ACC112 (cell line): Measurements from ENCODE around the gene TRIO.
A peak's percentile ranks its signal among the peaks of the same experiment; 100 is the strongest.

Experiments used
- H2AFZ ChIP-seq: fragments of 200-600 bp; sonication (generic); one replicate; pipeline ENCODE4 v1.6.0; 2017; ENCODE audit warnings: antibody characterized with exemption, low read length; ENCODE audit not compliant: unreplicated experiment
- H3K27ac ChIP-seq: fragments of 200-600 bp; sonication (generic); 2 replicates; pipeline ENCODE4 v1.5.1; 2014; ENCODE audit warnings: low read depth, mild to moderate bottlenecking, antibody characterized with exemption, low read length, moderate library complexity
- H3K27me3 ChIP-seq: fragments of 200-600 bp; sonication (generic); 2 replicates; pipeline ENCODE4 v1.6.1; 2014; ENCODE audit warnings: mild to moderate bottlenecking, antibody characterized with exemption, low read length, moderate library complexity, mixed read lengths; ENCODE audit not compliant: insufficient read depth
- H3K36me3 ChIP-seq: fragments of 200-600 bp; sonication (generic); 2 replicates; pipeline ENCODE4 v1.6.1; 2016; ENCODE audit warnings: mild to moderate bottlenecking, antibody characterized with exemption, low read length, moderate library complexity, mixed read lengths; ENCODE audit not compliant: insufficient read depth
- H3K4me1 ChIP-seq: fragments of 200-600 bp; sonication (generic); one replicate; pipeline ENCODE4 v1.6.1; 2016; ENCODE audit warnings: low read length, mixed read lengths; ENCODE audit not compliant: insufficient read depth, unreplicated experiment, control insufficient read depth
- H3K4me3 ChIP-seq: fragments of 200-600 bp; sonication (generic); 2 replicates; pipeline ENCODE4 v1.5.1; 2014; ENCODE audit warnings: mild to moderate bottlenecking, low read depth, low read length
- H3K79me2 ChIP-seq: fragments of 200-600 bp; sonication (generic); one replicate; pipeline ENCODE4 v1.6.0; 2016; ENCODE audit warnings: low read length; ENCODE audit not compliant: control insufficient read depth, unreplicated experiment, insufficient read depth

Gene TRIO

DNA sequence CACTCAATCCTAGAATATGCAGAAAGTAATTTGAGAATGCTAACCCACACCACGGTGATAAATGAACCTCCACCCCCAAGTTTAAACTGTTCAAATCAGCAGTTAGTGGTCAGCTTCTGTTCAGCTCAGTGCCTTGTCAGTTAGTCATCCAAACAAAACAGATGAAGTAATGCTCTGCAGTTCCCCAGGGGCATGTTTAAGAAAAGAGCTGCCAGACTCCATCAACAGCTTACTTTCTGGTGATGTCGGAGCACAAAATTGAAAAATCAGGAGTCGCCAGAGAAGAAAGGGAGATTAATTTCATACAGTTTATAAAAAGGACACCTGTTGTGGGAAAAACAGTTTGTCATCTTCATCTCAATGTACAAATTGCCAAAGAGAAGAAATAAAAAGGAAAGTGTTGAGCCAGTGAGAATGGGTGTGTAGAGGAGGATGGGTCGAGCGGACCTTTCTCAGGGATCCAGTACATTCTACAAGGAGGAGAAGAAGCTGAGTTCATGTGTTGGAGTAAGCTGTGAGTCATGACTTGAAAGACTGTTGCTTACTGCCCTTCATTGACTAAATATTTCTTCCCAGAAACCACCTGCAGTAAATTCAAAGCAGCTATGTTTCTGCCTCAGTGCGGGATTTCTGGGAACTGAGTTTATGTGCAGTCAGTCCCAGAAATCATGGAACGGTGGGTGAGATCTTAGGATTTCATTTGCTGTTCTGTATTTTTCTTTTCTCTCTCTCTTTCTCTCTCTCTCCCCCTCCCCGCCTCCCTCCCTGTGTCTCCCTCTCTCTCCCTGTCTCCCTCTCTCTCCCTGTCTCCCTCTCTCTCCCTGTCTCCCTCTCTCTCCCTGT lies 13.7 kb downstream of the TRIO start:
- H3K4me3 ChIP-seq: peak overlapping the region; percentile 70

DNA sequence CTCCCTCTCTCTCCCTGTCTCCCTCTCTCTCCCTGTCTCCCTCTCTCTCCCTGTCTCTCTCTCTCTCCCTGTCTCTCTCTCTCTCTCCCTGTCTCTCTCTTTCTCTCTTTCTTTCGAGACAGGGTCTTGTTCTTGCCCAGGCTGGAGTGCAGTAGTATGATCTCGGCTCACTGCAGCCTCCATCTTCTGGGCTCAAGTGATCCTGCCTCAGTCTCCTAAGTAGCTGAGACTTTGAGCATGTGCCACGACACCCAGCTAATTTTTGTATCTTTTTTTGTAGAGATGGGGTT lies 14.3 kb downstream of the TRIO start:
- Histone ChIP-seq H3K4me1 (peaks cover 68% of the 10 kb centered on the region), H3K27ac (peak overlapping the region; percentile 96), H3K36me3 (peaks cover 5% of the 10 kb centered on the region; the same call in 1 of the 2 replicates), H2AFZ (no peak overlapping the region), H3K27me3 (no peaks in the 10 kb centered on the region), H3K79me2 (peaks cover 95% of the 10 kb centered on the region), H3K4me3 (peak overlapping the region; percentile 70; the same call in 1 of the 2 replicates)

More for the DNA sequence above, 13.7 kb downstream of the TRIO start:
- Histone ChIP-seq H3K4me1 (peaks cover 64% of the 10 kb centered on the region), H2AFZ (no peak overlapping the region), H3K27ac (peak overlapping the region; percentile 96), H3K36me3 (peaks cover 5% of the 10 kb centered on the region; the same call in 1 of the 2 replicates), H3K79me2 (peaks cover 95% of the 10 kb centered on the region), H3K27me3 (no peaks in the 10 kb centered on the region)

DNA sequence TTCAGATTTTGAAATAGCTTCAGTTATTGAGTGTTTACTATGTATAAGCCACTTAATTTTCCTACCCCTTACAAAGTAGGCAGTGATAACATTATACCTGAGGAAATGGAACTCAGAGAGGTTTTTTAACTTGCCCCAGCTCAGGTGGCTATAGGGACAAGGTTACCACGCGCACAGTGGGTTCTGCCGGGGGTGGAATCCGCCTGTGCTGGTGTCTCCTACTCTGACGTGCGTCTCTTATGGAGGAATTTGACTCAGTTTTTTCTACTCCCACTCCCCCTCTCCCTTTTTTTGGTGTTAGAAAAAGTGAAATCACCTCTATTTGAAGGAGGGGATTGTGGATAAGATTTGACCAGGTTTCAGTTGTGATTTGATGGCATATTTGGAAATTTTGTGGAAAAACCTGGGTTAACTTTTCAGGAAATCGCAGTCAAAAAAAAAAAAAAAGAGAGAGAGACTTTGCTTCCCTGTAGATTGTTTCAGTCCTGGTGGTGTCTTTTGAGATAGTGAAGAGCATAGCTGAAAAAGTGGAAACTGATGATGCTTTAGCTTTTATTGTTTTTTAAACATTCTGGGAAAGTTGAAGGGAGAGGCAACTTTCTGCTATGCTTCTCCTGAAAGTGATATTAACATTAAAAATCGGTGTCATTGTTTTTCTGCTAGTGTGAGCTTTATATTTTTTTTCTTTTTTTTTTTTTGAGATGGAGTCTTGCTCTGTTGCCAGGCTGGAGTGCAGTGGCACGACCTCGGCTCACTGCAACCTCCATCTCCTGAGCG lies 15.9 kb downstream of the TRIO start:
- peaks cover 53% of the 10 kb centered on the region for H3K4me1 ChIP-seq

DNA sequence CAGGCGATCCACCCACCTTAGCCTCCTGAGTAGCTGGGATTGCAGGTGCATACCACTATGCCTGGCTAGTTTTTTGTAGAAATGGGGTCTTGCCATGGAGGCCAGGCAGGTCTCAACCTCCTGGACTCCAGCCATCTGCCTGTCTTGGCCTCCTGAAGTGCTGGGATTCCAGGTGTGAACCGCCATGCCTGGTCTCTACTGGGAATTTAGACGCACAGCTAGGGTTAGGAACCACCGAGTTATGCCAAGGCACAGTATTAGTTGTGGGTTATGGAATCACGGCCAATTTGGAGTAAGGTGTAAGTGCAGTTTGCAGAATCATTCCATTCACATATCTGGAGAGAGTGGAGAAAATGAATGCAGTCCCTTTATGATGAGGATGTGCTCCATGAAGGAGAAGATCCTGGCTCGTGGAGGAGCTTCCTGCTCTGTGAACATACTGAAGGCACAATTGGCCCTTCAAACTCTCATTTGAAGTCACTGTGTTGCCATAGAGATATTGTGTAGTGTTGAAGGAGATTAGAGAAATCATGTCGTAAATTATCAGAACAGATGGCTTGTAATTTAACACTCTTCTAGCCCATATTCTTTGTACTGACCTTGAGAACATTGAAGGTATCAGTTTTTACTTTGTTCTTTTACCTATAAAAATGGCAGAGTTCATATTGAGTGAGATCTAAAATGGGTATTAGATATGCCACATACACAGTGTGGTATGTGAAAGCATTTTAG lies 18.8 kb downstream of the TRIO start:
- Histone ChIP-seq H3K4me3 (no peak overlapping the region), H3K36me3 (peaks cover 24% of the 10 kb centered on the region), H3K4me1 (peaks cover 56% of the 10 kb centered on the region), H2AFZ (no peak overlapping the region), H3K27ac (no peak overlapping the region), H3K79me2 (peaks cover 100% of the 10 kb centered on the region), H3K27me3 (no peaks in the 10 kb centered on the region)

More for the DNA sequence above, 15.9 kb downstream of the TRIO start:
- no peak overlapping the region for H2AFZ ChIP-seq
- H3K79me2 ChIP-seq: peaks cover 95% of the 10 kb centered on the region
- H3K4me3 ChIP-seq: no peak overlapping the region
- peaks cover 16% of the 10 kb centered on the region for H3K36me3 ChIP-seq
- H3K27me3 ChIP-seq: no peaks in the 10 kb centered on the region
- H3K27ac ChIP-seq: no peak overlapping the region

DNA sequence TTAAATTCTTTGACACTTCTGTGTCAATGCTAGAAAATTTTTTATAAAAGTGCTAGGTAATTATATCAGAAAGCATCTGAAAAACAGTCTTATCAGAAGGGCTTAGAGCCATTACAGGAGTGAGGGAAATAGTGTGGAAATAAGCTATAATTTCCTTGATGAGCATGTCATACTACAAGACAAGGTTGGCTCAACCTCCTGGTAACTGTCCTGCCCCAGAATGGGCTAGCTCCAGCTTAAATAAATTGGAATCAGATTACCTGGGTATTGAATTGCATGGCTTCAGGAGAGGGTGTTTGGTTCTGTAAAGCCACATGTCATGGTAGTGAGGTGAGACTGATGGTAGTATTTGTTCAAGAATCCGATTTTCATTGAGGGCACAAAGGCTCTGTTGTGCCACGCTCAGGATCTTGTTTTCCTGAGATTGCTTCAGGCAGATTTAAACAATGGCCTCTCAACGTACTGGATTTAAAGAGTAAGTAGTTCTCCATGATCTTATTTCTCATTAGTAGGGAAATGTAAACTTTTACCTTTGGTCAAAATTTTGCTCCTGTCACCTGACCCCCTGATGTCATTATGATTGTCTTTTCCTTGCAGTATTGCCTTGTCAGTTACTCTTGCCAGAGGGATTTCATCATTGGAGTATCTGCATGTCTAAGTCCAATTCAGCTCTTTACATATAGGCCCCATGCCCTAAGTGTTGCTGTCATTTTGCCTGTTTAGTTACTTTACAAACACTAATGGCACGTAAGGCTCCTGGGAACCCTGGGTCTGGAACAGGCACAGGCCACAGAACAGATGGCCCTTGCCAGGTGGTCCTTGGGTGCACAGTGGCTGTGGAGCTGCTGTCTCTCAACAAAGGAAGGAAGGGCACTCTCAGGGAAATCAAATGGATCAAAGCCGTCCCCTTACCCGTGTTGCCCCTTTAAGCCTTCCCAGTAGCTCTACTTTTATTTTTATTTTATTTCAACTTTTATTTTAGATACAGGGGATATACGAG lies 21.3 kb downstream of the TRIO start:
- Histone ChIP-seq H3K4me1 (peaks cover 60% of the 10 kb centered on the region), H3K4me3 (no peak overlapping the region), H3K79me2 (peaks cover 100% of the 10 kb centered on the region), H2AFZ (no peak overlapping the region), H3K27ac (peak overlapping the region; percentile 93), H3K36me3 (peaks cover 26% of the 10 kb centered on the region), H3K27me3 (no peaks in the 10 kb centered on the region)

DNA sequence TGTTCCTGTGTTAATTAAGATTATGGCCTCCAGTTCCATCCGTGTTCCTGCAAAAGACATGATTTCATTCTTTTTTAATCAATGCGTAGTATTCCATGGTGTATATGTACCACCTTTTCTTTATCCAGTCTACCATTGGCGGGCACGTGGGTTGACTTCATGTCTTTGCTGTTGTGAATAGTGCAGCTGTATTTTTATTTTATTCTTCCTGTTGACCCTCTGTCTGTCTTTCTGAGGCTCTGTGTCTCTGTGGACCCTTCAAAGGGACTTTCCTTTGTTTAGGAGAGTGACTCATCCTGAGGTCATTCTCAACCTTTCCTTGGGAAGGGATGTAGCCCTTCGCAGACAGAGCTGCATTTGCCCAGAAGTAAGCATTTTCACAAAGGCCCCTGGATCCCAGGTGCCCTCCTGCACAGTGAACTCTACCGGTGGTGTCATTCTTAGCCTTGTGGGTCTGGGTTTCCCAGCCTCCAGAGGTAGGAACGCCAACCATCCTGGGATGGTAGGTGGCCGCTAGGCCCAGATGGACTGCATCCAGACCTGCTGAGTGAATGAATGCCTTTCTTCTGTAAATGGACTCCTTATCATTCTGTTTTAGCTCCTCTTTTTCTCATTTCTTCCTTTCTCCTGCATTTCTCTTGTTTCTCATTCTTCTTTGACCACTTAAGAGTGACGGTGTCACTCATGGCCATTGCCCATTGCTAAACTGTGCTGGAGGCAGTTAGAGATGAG lies 22.4 kb downstream of the TRIO start:
- Histone ChIP-seq H3K4me1 (peaks cover 71% of the 10 kb centered on the region), H3K79me2 (peaks cover 100% of the 10 kb centered on the region), H3K4me3 (no peak overlapping the region; the same call in 1 of the 2 replicates), H2AFZ (no peak overlapping the region), H3K36me3 (peaks cover 25% of the 10 kb centered on the region), H3K27ac (peak overlapping the region; percentile 93), H3K27me3 (no peaks in the 10 kb centered on the region)

DNA sequence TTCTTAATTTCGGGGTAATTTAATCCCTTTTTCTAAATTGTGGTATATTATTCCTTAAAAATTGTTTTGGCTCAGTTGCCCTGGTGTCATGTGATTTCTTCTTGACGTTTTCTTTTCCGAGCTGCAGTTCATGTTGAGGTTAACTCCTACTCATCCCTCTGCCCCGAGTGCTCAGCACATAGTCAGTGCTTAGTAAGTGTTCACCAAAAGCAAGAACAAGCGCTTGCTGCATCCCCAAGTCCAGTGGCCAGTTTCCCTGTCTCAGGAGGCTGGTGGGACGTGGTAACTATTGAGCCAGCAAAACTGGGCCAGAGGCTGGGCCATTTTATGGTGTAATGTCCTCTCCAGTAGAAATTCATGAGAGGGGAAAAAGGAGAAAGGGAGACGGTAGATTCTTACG lies 23.3 kb downstream of the TRIO start:
- no peak overlapping the region for H2AFZ ChIP-seq
- H3K27me3 ChIP-seq: no peaks in the 10 kb centered on the region
- peaks cover 25% of the 10 kb centered on the region for H3K36me3 ChIP-seq
- no peak overlapping the region for H3K4me3 ChIP-seq
- peaks cover 80% of the 10 kb centered on the region for H3K4me1 ChIP-seq
- peak overlapping the region; percentile 93 for H3K27ac ChIP-seq
- peaks cover 100% of the 10 kb centered on the region for H3K79me2 ChIP-seq

DNA sequence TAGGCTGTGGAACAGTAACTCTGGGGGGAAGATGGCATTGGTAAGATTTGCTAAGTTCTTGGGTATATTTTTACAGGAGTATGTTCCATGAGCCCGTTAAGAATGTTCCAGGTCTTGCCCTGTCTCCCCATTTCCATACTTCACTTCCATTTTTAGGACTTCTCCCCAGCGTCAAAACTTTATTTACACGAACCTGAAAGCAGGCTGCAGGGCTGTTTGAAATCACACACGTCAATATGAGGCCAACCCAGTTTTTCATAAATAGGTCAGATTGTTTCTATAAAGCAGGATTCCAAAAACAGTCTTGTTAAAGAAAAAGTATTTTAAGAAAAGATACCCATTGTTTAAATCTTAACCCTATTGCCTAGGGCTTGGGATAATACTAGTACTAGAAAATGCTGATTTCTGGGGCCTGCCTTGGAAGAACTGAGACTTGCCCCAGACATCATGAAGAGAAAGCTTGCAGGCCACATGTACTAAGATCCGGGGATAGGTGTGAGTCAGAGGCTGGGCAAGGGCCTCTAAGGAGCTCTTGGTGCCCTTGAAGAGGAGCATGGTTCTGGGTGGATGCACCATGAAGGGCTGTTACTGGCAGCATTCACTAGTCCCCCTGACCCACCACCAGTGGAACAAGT lies 24.2 kb downstream of the TRIO start:
- peaks cover 82% of the 10 kb centered on the region for H3K4me1 ChIP-seq
- no peaks in the 10 kb centered on the region for H3K27me3 ChIP-seq
- H3K36me3 ChIP-seq: peaks cover 25% of the 10 kb centered on the region
- peak overlapping the region; percentile 93 for H3K27ac ChIP-seq
- no peak overlapping the region for H2AFZ ChIP-seq
- H3K79me2 ChIP-seq: peaks cover 100% of the 10 kb centered on the region
- H3K4me3 ChIP-seq: no peak overlapping the region

DNA sequence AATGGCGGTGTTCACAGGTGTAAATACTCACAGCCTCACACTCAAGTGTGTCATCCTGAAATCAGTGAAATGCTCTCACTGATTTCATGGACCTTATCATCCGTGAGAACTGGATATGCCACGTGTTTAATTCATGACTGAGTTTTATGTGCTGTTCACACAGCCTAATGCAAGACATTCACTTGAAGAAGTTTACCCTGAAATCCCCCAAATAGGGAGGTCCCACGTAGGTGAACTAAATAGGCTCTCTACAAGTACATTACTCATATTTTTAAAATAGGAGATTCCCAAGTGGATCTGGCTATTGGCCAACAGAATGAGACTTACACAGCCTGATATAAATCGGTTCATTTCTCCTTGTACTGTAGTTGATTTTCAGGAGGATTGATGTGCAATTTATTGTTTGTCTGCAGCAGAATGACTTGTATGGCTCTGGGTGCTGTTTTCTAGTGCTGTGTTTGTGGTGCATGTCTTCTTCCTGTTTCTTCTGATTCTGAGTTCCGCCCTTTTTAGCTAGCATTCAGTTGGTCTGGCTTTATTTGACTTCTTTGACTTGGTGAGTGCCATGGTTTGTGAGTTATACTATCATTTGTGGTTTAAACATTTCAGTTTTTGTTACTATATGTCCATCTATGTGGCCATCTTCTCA lies 25.1 kb downstream of the TRIO start:
- Histone ChIP-seq H3K36me3 (peaks cover 22% of the 10 kb centered on the region), H3K27ac (peak overlapping the region; percentile 93), H3K4me3 (peak overlapping the region; percentile 2; the same call in 1 of the 2 replicates), H3K27me3 (no peaks in the 10 kb centered on the region), H3K4me1 (peaks cover 87% of the 10 kb centered on the region), H3K79me2 (peaks cover 100% of the 10 kb centered on the region), H2AFZ (no peak overlapping the region)
